HepG2 (cell line): Measurements from ENCODE around the gene ISOC2. TPM values are rescaled to one million over a fixed set of nuclear protein-coding genes. Genes with fewer than 3 reads are reported as not detected.

Experiments
- AKNA ChIP-seq: sonication (generic); formaldehyde crosslinking; IDR thresholded peaks from 2 replicates; pipeline ENCODE4 v1.4.0; 2020; ENCODE audit warnings: missing genetic modification reagents, borderline replicate concordance
- ETV5 ChIP-seq: IDR thresholded peaks from 2 replicates; pipeline ENCODE4 v1.6.1; 2018; ENCODE audit warnings: missing biosample characterization, missing genetic modification reagents, inconsistent platforms, borderline replicate concordance
- HMGXB4 ChIP-seq, 2 experiments: sonication (generic) in 1 of 2; formaldehyde crosslinking in 1 of 2; IDR thresholded peaks; 2 replicates each; pipeline versions ENCODE4 v1.4.0 to v1.6.1; 2018 to 2020; ENCODE audit warnings: missing genetic modification reagents in 2 of 2, borderline replicate concordance in 1 of 2, low read depth in 1 of 2, mild to moderate bottlenecking in 1 of 2, missing biosample characterization in 1 of 2
- MAX ChIP-seq: IDR thresholded peaks from 2 replicates; pipeline ENCODE4 v1.6.1; 2012; ENCODE audit warnings: inconsistent platforms
- MBD4 ChIP-seq: IDR thresholded peaks from 2 replicates; pipeline ENCODE4 v1.6.1; 2012; ENCODE audit warnings: low read length, inconsistent platforms, borderline replicate concordance
- MXD3 ChIP-seq: IDR thresholded peaks from 2 replicates; pipeline ENCODE4 v1.6.1; 2016; ENCODE audit warnings: mild to moderate bottlenecking, missing biosample characterization, missing genetic modification reagents
- NBN ChIP-seq: fragments of 450-650 bp; conservative IDR thresholded peaks from 2 replicates; pipeline ENCODE4 v1.6.1; 2017
- NCOA2 ChIP-seq: sonication (generic); formaldehyde crosslinking; IDR thresholded peaks from 2 replicates; pipeline ENCODE4 v1.8.0; 2022; ENCODE audit warnings: inconsistent platforms
- NKX3-1 ChIP-seq: sonication (generic); formaldehyde crosslinking; IDR thresholded peaks from 2 replicates; pipeline ENCODE4 v1.5.0; 2020; ENCODE audit warnings: missing genetic modification reagents
- PREB ChIP-seq: sonication (generic); formaldehyde crosslinking; IDR thresholded peaks from 2 replicates; pipeline ENCODE4 v1.4.0; 2020; ENCODE audit warnings: missing genetic modification reagents
- RAD21 ChIP-seq: fragments of 450-650 bp; formaldehyde crosslinking; IDR thresholded peaks from 2 replicates; pipeline ENCODE4 v1.5.0; 2020; ENCODE audit warnings: mild to moderate bottlenecking
- SNRNP70 ChIP-seq: fragments of 200-400 bp; formaldehyde crosslinking; IDR thresholded peaks from 2 replicates; pipeline ENCODE4 v1.6.1; 2017; ENCODE audit warnings: mild to moderate bottlenecking, low read depth, low read length, moderate library complexity
- TCF7L2 ChIP-seq: IDR thresholded peaks from 2 replicates; pipeline ENCODE4 v1.6.1; 2011; ENCODE audit warnings: mild to moderate bottlenecking, low read depth, low read length, moderate library complexity
- ZBTB3 ChIP-seq: sonication (generic); formaldehyde crosslinking; IDR thresholded peaks from 2 replicates; pipeline ENCODE4 v1.4.0; 2020; ENCODE audit warnings: low read depth, mild to moderate bottlenecking, moderate library complexity, missing genetic modification reagents, borderline replicate concordance
- ZFAT ChIP-seq: sonication (generic); formaldehyde crosslinking; conservative IDR thresholded peaks from 2 replicates; pipeline ENCODE4 v1.8.1; 2023; ENCODE audit warnings: missing genetic modification reagents, inconsistent platforms
- ZNF431 ChIP-seq: sonication (generic); formaldehyde crosslinking; IDR thresholded peaks from 2 replicates; pipeline ENCODE4 v1.9.0; 2022; ENCODE audit warnings: missing genetic modification reagents, low read depth, mild to moderate bottlenecking, borderline replicate concordance
- ZNF530 ChIP-seq: sonication (generic); formaldehyde crosslinking; IDR thresholded peaks from 2 replicates; pipeline ENCODE4 v1.5.0; 2020; ENCODE audit warnings: low read depth, mild to moderate bottlenecking, missing genetic modification reagents
- ZNF576 ChIP-seq: sonication (generic); formaldehyde crosslinking; IDR thresholded peaks from 2 replicates; pipeline ENCODE4 v1.4.0; 2020; ENCODE audit warnings: mild to moderate bottlenecking, missing genetic modification reagents
- ZNF704 ChIP-seq: sonication (generic); formaldehyde crosslinking; IDR thresholded peaks from 2 replicates; pipeline ENCODE4 v1.8.1; 2023; ENCODE audit warnings: mild to moderate bottlenecking, inconsistent platforms, moderate library complexity, missing genetic modification reagents, borderline replicate concordance
- polyA plus RNA-seq, 8 experiments: library from polyadenylated mRNA; depleted of rRNA in 3 of 8; stranded (reverse) in 7 of 8; unstranded in 1 of 8; fragments of >200 nt; fragmentation: Illumina TruSeq in 4 of 8; extraction: Trizol in 4 of 8; gene quantifications; 2 replicates each; pipeline versions ENCODE4 v1.2.1 to v1.2.3, GENCODE V29; 2011 to 2016; ENCODE audit warnings: low read depth in 4 of 8, missing spikeins in 1 of 8, mixed read lengths in 1 of 8; ENCODE audit not compliant: insufficient read depth in 1 of 8
- total RNA-seq, 5 experiments: library from RNA; depleted of rRNA; stranded (reverse); fragments of >200 nt; fragmentation: Illumina TruSeq; extraction: Trizol; gene quantifications; 2 replicates each; pipeline ENCODE4 v1.2.3, GENCODE V29; 2016; ENCODE audit warnings: low read depth in 1 of 5

Gene ISOC2
- total and polyA plus RNA-seq, 2 of the 13 experiments (the other 11 are each of a cell fraction or from before 2014, with no cell fraction given): 76.8 to 105 TPM

- TF ChIP-seq MXD3 (CRISPR knock-in tag) (no peak), SNRNP70 (no peak), NKX3-1 (CRISPR knock-in tag) (no peak), ZBTB3 (CRISPR knock-in tag) (no peak), ZFAT (CRISPR knock-in tag) (no peak), NBN (no peak), TCF7L2 (no peak), MAX (peak; percentile 13; the same call in 1 of the 2 replicates), AKNA (no peak), NCOA2 (0 out of 2 replicates have a peak, but pooled peaks have one; percentile 23), ZNF431 (CRISPR knock-in tag) (no peak; the same call in 1 of the 2 replicates), PREB (no peak), MBD4 (no peak), RAD21 (no peak), HMGXB4 (CRISPR knock-in tag; IDR thresholded peaks at IDR 0.05; ENCODE audit: borderline replicate concordance in 1 of 2, low read depth in 1 of 2) (no peak), ZNF704 (CRISPR knock-in tag) (no peak), ETV5 (CRISPR knock-in tag) (no peak), ZNF576 (CRISPR knock-in tag) (no peak), ZNF530 (CRISPR knock-in tag) (no peak)
Measured at GRCh38 chr19:55459950-55460657, 1.3 kb downstream of the ISOC2 start (continued).
